Measurements from ENCODE around the gene RRP1B. TPM values are rescaled to one million over a fixed set of nuclear protein-coding genes. Genes with fewer than 3 reads are reported as not detected.

The RRP1B gene
- total and polyA plus RNA-seq, 2 of the 13 experiments (the other 11 are each of a cell fraction or from before 2014, with no cell fraction given) = 16.3 to 46.2 TPM

- TF ChIP-seq SIN3A (IDR thresholded peaks at IDR 0.05; ENCODE audit: borderline replicate concordance, low read depth, low read length) = 0 out of 2 replicates have a peak, but pooled peaks have one; percentile 33
- peak; percentile 73 for TF ChIP-seq CTCF (CRISPR knock-in tag; IDR thresholded peaks at IDR 0.05)
- 0 out of 2 replicates have a peak, but pooled peaks have one; percentile 21 for TF ChIP-seq ZNF441 (CRISPR knock-in tag; IDR thresholded peaks at IDR 0.05; ENCODE audit: borderline replicate concordance)
- TF ChIP-seq TARDBP (CRISPR knock-in tag; IDR thresholded peaks at IDR 0.05) = peak; percentile 82
- TF ChIP-seq EP300 (IDR thresholded peaks at IDR 0.05; ENCODE audit: low read depth in 2 of 2, low read length in 2 of 2) = no peak
- 0 out of 2 replicates have a peak, but pooled peaks have one; percentile 19 for TF ChIP-seq EP300 (CRISPR knock-in tag; IDR thresholded peaks at IDR 0.05; ENCODE audit: borderline replicate concordance)
- no peak for TF ChIP-seq FLYWCH1 (CRISPR knock-in tag; IDR thresholded peaks at IDR 0.05)
- peak; percentile 84 for TF ChIP-seq ZBTB33 (CRISPR knock-in tag; IDR thresholded peaks at IDR 0.05)
- TF ChIP-seq ZNF124 (CRISPR knock-in tag; IDR thresholded peaks at IDR 0.05) = peak; percentile 22; the same call in 1 of the 2 replicates
- peak; percentile 45; the same call in 1 of the 2 replicates for TF ChIP-seq TFDP1 (CRISPR knock-in tag; IDR thresholded peaks at IDR 0.05; ENCODE audit: borderline replicate concordance)
- peak; percentile 6 for TF ChIP-seq TBL1XR1 (IDR thresholded peaks at IDR 0.05; ENCODE audit: borderline replicate concordance, low read length, partially characterized antibody)
- TF ChIP-seq RAD21 (CRISPR knock-in tag; IDR thresholded peaks at IDR 0.05) = 0 out of 2 replicates have a peak, but pooled peaks have one; percentile 31
- TF ChIP-seq ZNF629 (CRISPR knock-in tag; conservative IDR thresholded peaks at IDR 0.05) = 0 out of 2 replicates have a peak, but pooled peaks have one; percentile 15
- TF ChIP-seq NR2F6 (IDR thresholded peaks at IDR 0.05) = peak; percentile 29; the same call in 1 of the 2 replicates
- 0 out of 2 replicates have a peak, but pooled peaks have one; percentile 40 for TF ChIP-seq NR2F6 (CRISPR knock-in tag; IDR thresholded peaks at IDR 0.05)
- TF ChIP-seq ZBTB1 (CRISPR knock-in tag; IDR thresholded peaks at IDR 0.05; ENCODE audit: borderline replicate concordance) = no peak
- TF ChIP-seq CBFB (CRISPR knock-in tag; IDR thresholded peaks at IDR 0.05) = 0 out of 2 replicates have a peak, but pooled peaks have one; percentile 25
- TF ChIP-seq IKZF1 (IDR thresholded peaks at IDR 0.05) = no peak
- no peak for TF ChIP-seq BATF2 (CRISPR knock-in tag; IDR thresholded peaks at IDR 0.05)
- TF ChIP-seq ELF3 (CRISPR knock-in tag; IDR thresholded peaks at IDR 0.05) = 0 out of 2 replicates have a peak, but pooled peaks have one; percentile 26
- TF ChIP-seq ZBTB38 (CRISPR knock-in tag; IDR thresholded peaks at IDR 0.05) = peak; percentile 74
- TF ChIP-seq NR2F1 (CRISPR knock-in tag; IDR thresholded peaks at IDR 0.05) = peak in 1 of 2 experiments; percentile 30; a peak in 1 of 4 replicates
- peak; percentile 69; the same call in 1 of the 2 replicates for TF ChIP-seq ZNF296 (CRISPR knock-in tag; conservative IDR thresholded peaks at IDR 0.05)
- peak; percentile 23; the same call in 1 of the 2 replicates for TF ChIP-seq BCL6 (CRISPR knock-in tag; IDR thresholded peaks at IDR 0.05)
- peak; percentile 24; the same call in 1 of the 2 replicates for TF ChIP-seq GABPB1 (CRISPR knock-in tag; IDR thresholded peaks at IDR 0.05)
- 0 out of 2 replicates have a peak, but pooled peaks have one; percentile 19 for TF ChIP-seq MIXL1 (CRISPR knock-in tag; IDR thresholded peaks at IDR 0.05)
These were observed 68.3 kb downstream of the RRP1B start (continued) for GRCh38 chr21:43727519-43728153.
